Body of pancreas (tissue), 4 donors: ENCODE data around the gene RAB8B.

Experiments
- POLR2A ChIP-seq, 3 donors: fragments of 450-650 bp; IDR thresholded peaks; one replicate each; pipeline ENCODE4 v1.6.1; 2016; ENCODE audit warnings: antibody characterized with exemption in 3 of 3, mild to moderate bottlenecking in 2 of 3
- TF ChIP-seq, protein P1 (sequence below), 7 experiments: fragments of 450-650 bp in 4 of 7; fragments of 200-600 bp in 3 of 7; sonication (generic) in 3 of 7; IDR thresholded peaks; one replicate each; pipeline ENCODE4 v1.5.1; 2016 to 2019; ENCODE audit warnings: antibody characterized with exemption in 7 of 7

DNA sequence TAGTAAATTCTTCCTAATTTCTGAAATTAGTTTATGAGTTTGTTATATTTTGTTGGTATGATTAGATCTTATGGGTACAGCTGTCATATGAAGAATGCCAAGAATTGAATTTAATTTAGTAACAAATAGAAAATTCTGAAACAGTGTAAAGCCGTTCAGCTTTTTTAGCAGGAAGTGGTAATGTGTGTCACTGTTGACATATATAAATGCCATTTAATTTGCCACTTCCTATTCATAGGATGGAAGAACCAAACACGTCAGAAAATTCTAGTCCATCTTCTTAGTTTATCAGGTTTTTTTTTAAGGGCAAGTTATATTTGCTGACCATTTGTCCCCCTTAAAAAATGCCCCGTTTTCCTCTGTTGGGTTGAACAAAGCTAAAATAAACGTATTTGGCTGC is 43.0 kb downstream of the RAB8B start:
- TF ChIP-seq, protein P1, sequence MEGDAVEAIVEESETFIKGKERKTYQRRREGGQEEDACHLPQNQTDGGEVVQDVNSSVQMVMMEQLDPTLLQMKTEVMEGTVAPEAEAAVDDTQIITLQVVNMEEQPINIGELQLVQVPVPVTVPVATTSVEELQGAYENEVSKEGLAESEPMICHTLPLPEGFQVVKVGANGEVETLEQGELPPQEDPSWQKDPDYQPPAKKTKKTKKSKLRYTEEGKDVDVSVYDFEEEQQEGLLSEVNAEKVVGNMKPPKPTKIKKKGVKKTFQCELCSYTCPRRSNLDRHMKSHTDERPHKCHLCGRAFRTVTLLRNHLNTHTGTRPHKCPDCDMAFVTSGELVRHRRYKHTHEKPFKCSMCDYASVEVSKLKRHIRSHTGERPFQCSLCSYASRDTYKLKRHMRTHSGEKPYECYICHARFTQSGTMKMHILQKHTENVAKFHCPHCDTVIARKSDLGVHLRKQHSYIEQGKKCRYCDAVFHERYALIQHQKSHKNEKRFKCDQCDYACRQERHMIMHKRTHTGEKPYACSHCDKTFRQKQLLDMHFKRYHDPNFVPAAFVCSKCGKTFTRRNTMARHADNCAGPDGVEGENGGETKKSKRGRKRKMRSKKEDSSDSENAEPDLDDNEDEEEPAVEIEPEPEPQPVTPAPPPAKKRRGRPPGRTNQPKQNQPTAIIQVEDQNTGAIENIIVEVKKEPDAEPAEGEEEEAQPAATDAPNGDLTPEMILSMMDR (IDR thresholded peaks at IDR 0.05), result no peak
- TF ChIP-seq POLR2A (IDR thresholded peaks at IDR 0.05), result no peak
